Measurements from ENCODE around the gene COBL. TPM values are rescaled to one million over a fixed set of nuclear protein-coding genes. Genes with fewer than 3 reads are reported as not detected.
"Not testable (repeated sequence)": the region's sequence is repeated elsewhere in the genome, so short reads cannot be mapped to it uniquely, and the experiment has no call there.

COBL gene
- total RNA-seq, 4 donors from 2014 or later = 14.3 to 19.3 (median 15.9) TPM

GRCh38 chr7:50994753-50995319 is 321.8 kb downstream of the COBL start:
- no peaks in the 10 kb centered on the region for H3K9me3 ChIP-seq
- 76 to 85% methylated on average over 5 of the region's 5 CpGs for WGBS, 2 donors
- TF ChIP-seq CTCF (IDR thresholded peaks at IDR 0.05) (no peak), POLR2A (IDR thresholded peaks at IDR 0.05) (no peak)

GRCh38 chr7:50990214-50990613 is 326.4 kb downstream of the COBL start:
- H3K4me3 ChIP-seq (replicated peaks in 1 of 3); H3K27me3 ChIP-seq; H3K9me3 ChIP-seq; H3K4me1 ChIP-seq; H3K27ac ChIP-seq; intact Hi-C loops (cut with DNase I); H3K36me3 ChIP-seq; DNase-seq: not testable (repeated sequence)
- 88 to 93% methylated on average over 1 of the region's 1 CpG for WGBS, 2 donors

More at GRCh38 chr7:50994753-50995319, 321.8 kb downstream of the COBL start:
- no peak for DNase-seq
- Histone ChIP-seq H3K4me1 (no peaks in the 10 kb centered on the region), H3K27me3 (no peaks in the 10 kb centered on the region), H3K4me3 (replicated peaks in 1 of 3) (no peak overlapping the region), H3K36me3 (no peaks in the 10 kb centered on the region), H3K27ac (no peak overlapping the region)
- intact Hi-C loops (cut with DNase I) = no loop called here

- no peak overlapping the region for H3K4me3 ChIP-seq (replicated peaks in 1 of 3)
- no peaks in the 10 kb centered on the region for H3K27me3 ChIP-seq
- H3K9me3 ChIP-seq = no peaks in the 10 kb centered on the region
- no peak for DNase-seq
- 77 to 85% methylated on average over 1 of the region's 1 CpG for WGBS, 2 donors
- no peaks in the 10 kb centered on the region for H3K4me1 ChIP-seq
- no peak overlapping the region for H3K27ac ChIP-seq
- no peaks in the 10 kb centered on the region for H3K36me3 ChIP-seq
- TF ChIP-seq POLR2A (IDR thresholded peaks at IDR 0.05) (no peak), CTCF (IDR thresholded peaks at IDR 0.05) (no peak)
- intact Hi-C loops (cut with DNase I) = no loop called here
Observed at GRCh38 chr7:50988988-50989387, 327.6 kb downstream of the COBL start.

GRCh38 chr7:50988465-50988864 is 328.1 kb downstream of the COBL start:
- no peaks in the 10 kb centered on the region for H3K4me1 ChIP-seq
- TF ChIP-seq POLR2A (IDR thresholded peaks at IDR 0.05) (no peak), CTCF (IDR thresholded peaks at IDR 0.05) (no peak)
- no peaks in the 10 kb centered on the region for H3K27me3 ChIP-seq
- DNase-seq = no peak
- WGBS, 2 donors = 90 to 94% methylated on average over 6 of the region's 6 CpGs
- H3K4me3 ChIP-seq (replicated peaks in 1 of 3) = no peak overlapping the region
- H3K36me3 ChIP-seq = no peaks in the 10 kb centered on the region
- no peaks in the 10 kb centered on the region for H3K9me3 ChIP-seq
- no peak overlapping the region for H3K27ac ChIP-seq
- intact Hi-C loops (cut with DNase I) = no loop called here

GRCh38 chr7:50985096-50985495 is 331.5 kb downstream of the COBL start:
- no peak overlapping the region for H3K4me3 ChIP-seq (replicated peaks in 1 of 3)
- H3K27me3 ChIP-seq = no peaks in the 10 kb centered on the region
- H3K9me3 ChIP-seq = no peaks in the 10 kb centered on the region
- no peak for DNase-seq
- no peaks in the 10 kb centered on the region for H3K36me3 ChIP-seq
- TF ChIP-seq CTCF (IDR thresholded peaks at IDR 0.05) = no peak
- TF ChIP-seq POLR2A (IDR thresholded peaks at IDR 0.05) = no peak
- intact Hi-C loops (cut with DNase I) = no loop called here
- no peaks in the 10 kb centered on the region for H3K4me1 ChIP-seq
- no peak overlapping the region for H3K27ac ChIP-seq
- 76 to 78% methylated on average over 4 of the region's 4 CpGs for WGBS, 2 donors

- 19% methylated on average over 1 of the region's 1 CpG for WGBS, 2 donors
- intact Hi-C loops (cut with DNase I) = no loop called here
- no peak overlapping the region for H3K27ac ChIP-seq
- TF ChIP-seq POLR2A (IDR thresholded peaks at IDR 0.05) = no peak
- TF ChIP-seq CTCF (IDR thresholded peaks at IDR 0.05) = no peak
- no peaks in the 10 kb centered on the region for H3K4me1 ChIP-seq
- H3K27me3 ChIP-seq = no peaks in the 10 kb centered on the region
- no peak overlapping the region for H3K4me3 ChIP-seq (replicated peaks in 1 of 3)
- no peak for DNase-seq
- H3K36me3 ChIP-seq = no peaks in the 10 kb centered on the region
- no peaks in the 10 kb centered on the region for H3K9me3 ChIP-seq
Observed at GRCh38 chr7:50983850-50984249, 332.8 kb downstream of the COBL start.
